Head of caudate nucleus (tissue), 42 donors: ENCODE results near the gene UQCRH.
"Not testable (repeated sequence)": the region's sequence is repeated elsewhere in the genome, so short reads cannot be mapped to it uniquely, and the experiment has no call there.

Experiments
- DNase-seq, 42 donors: peaks; one replicate each; pipeline versions ENCODE4 v3.0.0 to v3.0.0-alpha.2; 2020 to 2021; ENCODE audit warnings: mixed read lengths in 7 of 42
- intact Hi-C: fragments of 100-400 bp; cut with DNase I; formaldehyde crosslinking; loops from one replicate; pipeline ENCODE4 v1.15.0; 2022

The UQCRH gene

GRCh38 chr1:46325285-46326076 lies 22.0 kb downstream of the UQCRH start:
- DNase-seq: peak in 1 of 42 donors; percentile 3
- intact Hi-C loops: not testable (repeated sequence)

GRCh38 chr1:46328182-46328581 lies 24.7 kb downstream of the UQCRH start:
- DNase-seq: peak in 1 of 42 donors; percentile 13
- intact Hi-C loops: not testable (repeated sequence)

- intact Hi-C loops: not testable (repeated sequence)
- peak in 1 of 42 donors; percentile 12 for DNase-seq
These were observed 26.3 kb downstream of the UQCRH start for GRCh38 chr1:46329807-46330206.

- intact Hi-C loops: not testable (repeated sequence)
These were observed 26.9 kb downstream of the UQCRH start for GRCh38 chr1:46330381-46330780.

GRCh38 chr1:46331786-46332540 lies 28.5 kb downstream of the UQCRH start:
- peak in 1 of 42 donors; percentile 34 for DNase-seq
- intact Hi-C loops: not testable (repeated sequence)

More at GRCh38 chr1:46330381-46330780, 26.9 kb downstream of the UQCRH start:
- DNase-seq: not testable (repeated sequence)

- no peak for DNase-seq
- intact Hi-C loops: no loop called here
These were observed 30.0 kb downstream of the UQCRH start for GRCh38 chr1:46333300-46334029.

GRCh38 chr1:46334030-46334384 lies 30.5 kb downstream of the UQCRH start:
- intact Hi-C loops: no loop called here
- no peak for DNase-seq

GRCh38 chr1:46335081-46335480 lies 31.6 kb downstream of the UQCRH start:
- intact Hi-C loops: no loop called here
- no peak for DNase-seq

GRCh38 chr1:46337409-46337808 lies 33.9 kb downstream of the UQCRH start:
- intact Hi-C loops, DNase-seq: not testable (repeated sequence)

GRCh38 chr1:46340404-46341221 lies 37.1 kb downstream of the UQCRH start, which contains the start of gene NSUN4:
Gene NSUN4 (plus strand): TSS chr1:46340807. CDS start chr1:46340827, 20 bp downstream.
- intact Hi-C loops: loop anchor here (5.0 kb wide), 1 partner anchor 38 kb away; the partner anchor contains the start of genes LRRC41 and UQCRH
- DNase-seq: peak; percentile 88 to 98 (median 93)

GRCh38 chr1:46341222-46342083 lies 38.0 kb downstream of the UQCRH start:
- intact Hi-C loops: loop anchor here (5.0 kb wide), 1 partner anchor 39 kb away; the partner anchor contains the start of genes LRRC41 and UQCRH
- DNase-seq: peak in 1 of 42 donors; percentile 9

GRCh38 chr1:46342084-46342656 lies 38.7 kb downstream of the UQCRH start:
- intact Hi-C loops: loop anchor here (5.0 kb wide), 1 partner anchor 40 kb away; the partner anchor contains the start of genes LRRC41 and UQCRH
- DNase-seq: no peak

- intact Hi-C loops: loop anchor here (5.0 kb wide), 1 partner anchor 41 kb away; the partner anchor contains the start of genes LRRC41 and UQCRH
- no peak for DNase-seq
These were observed 39.3 kb downstream of the UQCRH start for GRCh38 chr1:46342677-46343350.

GRCh38 chr1:46343351-46343695 lies 39.8 kb downstream of the UQCRH start:
- intact Hi-C loops: loop anchor here (5.0 kb wide), 1 partner anchor 41 kb away; the partner anchor contains the start of genes LRRC41 and UQCRH

GRCh38 chr1:46343705-46344104 lies 40.2 kb downstream of the UQCRH start:
- DNase-seq: no peak
- intact Hi-C loops: loop anchor here (5.0 kb wide), 1 partner anchor 41 kb away; the partner anchor contains the start of genes LRRC41 and UQCRH

More at GRCh38 chr1:46343351-46343695, 39.8 kb downstream of the UQCRH start:
- DNase-seq: no peak

- intact Hi-C loops: loop anchor here (5.0 kb wide), 1 partner anchor 42 kb away; the partner anchor contains the start of genes LRRC41 and UQCRH
These were observed 41.0 kb downstream of the UQCRH start for GRCh38 chr1:46344481-46344880.

More at GRCh38 chr1:46344481-46344880, 41.0 kb downstream of the UQCRH start:
- no peak for DNase-seq
